ENCODE data around the gene LDLRAD3.

LDLRAD3 gene

GRCh38 chr11:36086366-36086765 is 142.5 kb downstream of the LDLRAD3 start:
- no peak for DNase-seq

GRCh38 chr11:36088266-36088972 is 144.6 kb downstream of the LDLRAD3 start:
- no peak for DNase-seq

- DNase-seq, result no peak
Measured at GRCh38 chr11:36089920-36090319, 146.1 kb downstream of the LDLRAD3 start.

- DNase-seq, result no peak
Measured at GRCh38 chr11:36090356-36091109, 146.7 kb downstream of the LDLRAD3 start.

- DNase-seq, result no peak
Measured at GRCh38 chr11:36091256-36091811, 147.5 kb downstream of the LDLRAD3 start.

- no peak for DNase-seq
Measured at GRCh38 chr11:36092314-36093030, 148.6 kb downstream of the LDLRAD3 start.

- no peak for DNase-seq
Measured at GRCh38 chr11:36093548-36093947, 149.7 kb downstream of the LDLRAD3 start.

GRCh38 chr11:36094164-36094563 is 150.3 kb downstream of the LDLRAD3 start:
- no peak for DNase-seq

GRCh38 chr11:36095716-36096115 is 151.9 kb downstream of the LDLRAD3 start:
- DNase-seq, result no peak

GRCh38 chr11:36097219-36097650 is 153.4 kb downstream of the LDLRAD3 start:
- DNase-seq, result no peak

- no peak for DNase-seq
Measured at GRCh38 chr11:36098087-36098486, 154.2 kb downstream of the LDLRAD3 start.

- DNase-seq, result no peak
Measured at GRCh38 chr11:36098853-36099375, 155.1 kb downstream of the LDLRAD3 start.

- no peak for DNase-seq
Measured at GRCh38 chr11:36101466-36101865, 157.6 kb downstream of the LDLRAD3 start.

- DNase-seq, result no peak
Measured at GRCh38 chr11:36102868-36103267, 159.0 kb downstream of the LDLRAD3 start.

GRCh38 chr11:36103933-36104530 is 160.2 kb downstream of the LDLRAD3 start:
- DNase-seq, result no peak

- no peak for DNase-seq
Measured at GRCh38 chr11:36104660-36104992, 160.8 kb downstream of the LDLRAD3 start.

- DNase-seq, result no peak
Measured at GRCh38 chr11:36105743-36106581, 162.1 kb downstream of the LDLRAD3 start.

- no peak for DNase-seq
Measured at GRCh38 chr11:36107547-36107946, 163.7 kb downstream of the LDLRAD3 start.

- DNase-seq, result no peak
Measured at GRCh38 chr11:36108881-36109589, 165.2 kb downstream of the LDLRAD3 start.

GRCh38 chr11:36109590-36109849 is 165.7 kb downstream of the LDLRAD3 start:
- no peak for DNase-seq

GRCh38 chr11:36109850-36110606 is 166.2 kb downstream of the LDLRAD3 start:
- no peak for DNase-seq
